ENCODE results near the gene GAPT.

The GAPT gene

GRCh38 chr5:58459146-58460001 lies 31.9 kb upstream of the GAPT start:
- in situ Hi-C loops (cut with MboI; ENCODE audit: low pct_unique_long_range_greater_than_20kb, low sequenced_read_pairs): loop anchor here (25.0 kb wide), 1 partner anchor 1147 kb away; no protein-coding TSS in a partner anchor
- DNase-seq: peak; percentile 53

- DNase-seq: peak; percentile 93
- in situ Hi-C loops (cut with MboI; ENCODE audit: low pct_unique_long_range_greater_than_20kb, low sequenced_read_pairs): loop anchor here (25.0 kb wide), 1 partner anchor 1148 kb away; no protein-coding TSS in a partner anchor
These were observed 31.1 kb upstream of the GAPT start, which contains the start of gene PLK2 for GRCh38 chr5:58460002-58460731. PLK2 (minus strand) TSS chr5:58460086; CDS start chr5:58459959, 127 bp downstream.

- peak; percentile 95 for DNase-seq
- in situ Hi-C loops (cut with MboI; ENCODE audit: low pct_unique_long_range_greater_than_20kb, low sequenced_read_pairs): loop anchor here (25.0 kb wide), 1 partner anchor 1149 kb away; no protein-coding TSS in a partner anchor
These were observed 30.4 kb upstream of the GAPT start for GRCh38 chr5:58460732-58461286.

GRCh38 chr5:58462154-58462553 lies 29.1 kb upstream of the GAPT start:
- DNase-seq: peak; percentile 81
- in situ Hi-C loops (cut with MboI; ENCODE audit: low pct_unique_long_range_greater_than_20kb, low sequenced_read_pairs): loop anchor here (25.0 kb wide), 1 partner anchor 1150 kb away; no protein-coding TSS in a partner anchor

- in situ Hi-C loops (cut with MboI; ENCODE audit: low pct_unique_long_range_greater_than_20kb, low sequenced_read_pairs): loop anchor here (25.0 kb wide), 1 partner anchor 1150 kb away; no protein-coding TSS in a partner anchor
These were observed 28.5 kb upstream of the GAPT start for GRCh38 chr5:58462623-58463230.

GRCh38 chr5:58466939-58467338 lies 24.3 kb upstream of the GAPT start:
- peak; percentile 58 for DNase-seq
- in situ Hi-C loops (cut with MboI; ENCODE audit: low pct_unique_long_range_greater_than_20kb, low sequenced_read_pairs): loop anchor here (25.0 kb wide), 1 partner anchor 1155 kb away; no protein-coding TSS in a partner anchor

More at GRCh38 chr5:58462623-58463230, 28.5 kb upstream of the GAPT start:
- DNase-seq: peak; percentile 86

- peak; percentile 57 for DNase-seq
- in situ Hi-C loops (cut with MboI; ENCODE audit: low pct_unique_long_range_greater_than_20kb, low sequenced_read_pairs): loop anchor here (25.0 kb wide), 1 partner anchor 1158 kb away; no protein-coding TSS in a partner anchor
These were observed 21.3 kb upstream of the GAPT start for GRCh38 chr5:58469896-58470295.

GRCh38 chr5:58475404-58475803 lies 15.8 kb upstream of the GAPT start:
- no peak for DNase-seq
- in situ Hi-C loops (cut with MboI; ENCODE audit: low pct_unique_long_range_greater_than_20kb, low sequenced_read_pairs): loop anchor here (25.0 kb wide), 1 partner anchor 362 kb away; no protein-coding TSS in a partner anchor

- in situ Hi-C loops (cut with MboI; ENCODE audit: low pct_unique_long_range_greater_than_20kb, low sequenced_read_pairs): loop anchor here (25.0 kb wide), 1 partner anchor 359 kb away; no protein-coding TSS in a partner anchor
- peak; percentile 62 for DNase-seq
These were observed 13.4 kb upstream of the GAPT start for GRCh38 chr5:58477760-58478376.

- DNase-seq: no peak
- in situ Hi-C loops (cut with MboI; ENCODE audit: low pct_unique_long_range_greater_than_20kb, low sequenced_read_pairs): loop anchor here (25.0 kb wide), 1 partner anchor 356 kb away; no protein-coding TSS in a partner anchor
These were observed 10.1 kb upstream of the GAPT start for GRCh38 chr5:58481066-58481676.

- DNase-seq: no peak
- in situ Hi-C loops (cut with MboI; ENCODE audit: low pct_unique_long_range_greater_than_20kb, low sequenced_read_pairs): loop anchor here (25.0 kb wide), 1 partner anchor 355 kb away; no protein-coding TSS in a partner anchor
These were observed 9.4 kb upstream of the GAPT start for GRCh38 chr5:58481828-58482227.

GRCh38 chr5:58482536-58482935 lies 8.7 kb upstream of the GAPT start:
- no peak for DNase-seq
- in situ Hi-C loops (cut with MboI; ENCODE audit: low pct_unique_long_range_greater_than_20kb, low sequenced_read_pairs): loop anchor here (25.0 kb wide), 1 partner anchor 355 kb away; no protein-coding TSS in a partner anchor

- in situ Hi-C loops (cut with MboI; ENCODE audit: low pct_unique_long_range_greater_than_20kb, low sequenced_read_pairs): loop anchor here (25.0 kb wide), 1 partner anchor 353 kb away; no protein-coding TSS in a partner anchor
These were observed 6.7 kb upstream of the GAPT start for GRCh38 chr5:58484505-58484904.

GRCh38 chr5:58486290-58486689 lies 4.9 kb upstream of the GAPT start:
- in situ Hi-C loops (cut with MboI; ENCODE audit: low pct_unique_long_range_greater_than_20kb, low sequenced_read_pairs): loop anchor here (25.0 kb wide), 1 partner anchor 351 kb away; no protein-coding TSS in a partner anchor
- DNase-seq: no peak

More at GRCh38 chr5:58484505-58484904, 6.7 kb upstream of the GAPT start:
- DNase-seq: peak; percentile 49

- peak; percentile 74 for DNase-seq
- in situ Hi-C loops (cut with MboI; ENCODE audit: low pct_unique_long_range_greater_than_20kb, low sequenced_read_pairs): loop anchor here (25.0 kb wide), 1 partner anchor 347 kb away; no protein-coding TSS in a partner anchor
These were observed 709 bp upstream of the GAPT start for GRCh38 chr5:58490402-58491050.

GRCh38 chr5:58493141-58493540 lies 1.9 kb downstream of the GAPT start:
- peak; percentile 55 for DNase-seq
- in situ Hi-C loops (cut with MboI; ENCODE audit: low pct_unique_long_range_greater_than_20kb, low sequenced_read_pairs): loop anchor here (25.0 kb wide), 1 partner anchor 344 kb away; no protein-coding TSS in a partner anchor

GRCh38 chr5:58496488-58496887 lies 5.3 kb downstream of the GAPT start:
- DNase-seq: peak; percentile 34
- in situ Hi-C loops (cut with MboI; ENCODE audit: low pct_unique_long_range_greater_than_20kb, low sequenced_read_pairs): loop anchor here (25.0 kb wide), 1 partner anchor 341 kb away; no protein-coding TSS in a partner anchor

Measured in KBM-7 (cell line).